HCT116 (cell line): Measurements from ENCODE around the gene MICU2. TPM values are rescaled to one million over a fixed set of nuclear protein-coding genes. Genes with fewer than 3 reads are reported as not detected.

ENCODE experiments used
- ATAC-seq: fragments of 200-7000 bp; cut with Tn5 transposase; 2 replicates; pipeline ENCODE4 v1.9.1; 2020; ENCODE audit warnings: mild to moderate bottlenecking, moderate library complexity
- BruUV-seq: library from RNA; stranded (reverse); fragments of 400-500 nt; replicated peaks from 2 replicates; lab custom pipeline; 2021; lab: Mats Ljungman, UMichigan
- CTCF ChIA-PET: fragments of 300-600 bp; sonication (Branson Sonifier 250); formaldehyde crosslinking; loops from one replicate; lab custom pipeline; 2021; ENCODE audit warnings: antibody characterized with exemption; lab: Charles Lee
- POLR2A ChIA-PET: fragments of 300-600, 350-600 bp; sonication (Branson Sonifier 250); formaldehyde crosslinking; loops from one replicate; lab custom pipeline; 2021; ENCODE audit warnings: antibody characterized with exemption; lab: Charles Lee
- RAD21 ChIA-PET, 2 experiments: fragments of 300-600 bp; sonication (Branson Sonifier 250); formaldehyde crosslinking; loops; one replicate each; lab custom pipeline; 2023; ENCODE audit warnings: low total read pairs in 2 of 2; ENCODE audit not compliant: uncharacterized antibody in 2 of 2, unreplicated experiment in 2 of 2, low non-redundant PET in 1 of 2; lab: Charles Lee
- DNase-seq: peaks from one replicate; pipeline ENCODE4 v3.0.0-alpha.2; 2010; ENCODE audit warnings: low read depth, low spot score
- H2AFZ ChIP-seq: fragments of 200-600 bp; shearing (Covaris generic), sonication (generic); 2 replicates; pipeline ENCODE4 v1.6.1; 2017; ENCODE audit warnings: low read depth, mixed run types, mixed read lengths, antibody characterized with exemption, low read length; ENCODE audit not compliant: poor library complexity, severe bottlenecking
- H3K27ac ChIP-seq: 2 replicates; pipeline ENCODE4 v1.5.1; 2012; ENCODE audit warnings: low read depth, low read length
- H3K27me3 ChIP-seq: fragments of 200-600 bp; sonication (generic); 2 replicates; pipeline ENCODE4 v1.6.1; 2016; ENCODE audit warnings: mixed run types, low read length, mixed read lengths; ENCODE audit not compliant: insufficient read depth
- H3K36me3 ChIP-seq, 2 experiments: fragments of 200-500 bp in 1 of 2; fragments of 200-600 bp in 1 of 2; sonication (Bioruptor generic) in 1 of 2; sonication (generic) in 1 of 2; 2 replicates each; pipeline versions ENCODE4 v1.5.1 to v1.6.1; 2014 to 2016; ENCODE audit warnings: low read length in 2 of 2, inconsistent platforms in 1 of 2, mixed read lengths in 1 of 2, mixed run types in 1 of 2; ENCODE audit not compliant: insufficient read depth in 2 of 2, control insufficient read depth in 1 of 2
- H3K4me1 ChIP-seq, 2 experiments: fragments of 200-600 bp in 1 of 2; sonication (generic) in 1 of 2; 2 replicates each; pipeline versions ENCODE4 v1.5.1 to v1.6.1; 2012 to 2017; ENCODE audit warnings: low read length in 2 of 2, inconsistent platforms in 1 of 2, mild to moderate bottlenecking in 1 of 2, mixed read lengths in 1 of 2, mixed run types in 1 of 2, moderate library complexity in 1 of 2; ENCODE audit not compliant: insufficient read depth in 2 of 2, control insufficient read depth in 1 of 2
- H3K4me2 ChIP-seq: fragments of 200-600 bp; sonication (generic); 2 replicates; pipeline ENCODE4 v1.6.1; 2017; ENCODE audit warnings: mixed run types, low read length, mixed read lengths
- H3K4me3 ChIP-seq, 2 experiments: fragments of 200-600 bp in 1 of 2; sonication (generic) in 1 of 2; replicated peaks in 1 of 2; 2 replicates each; pipeline ENCODE4 v1.5.1; 2011 to 2016; ENCODE audit warnings: low read length in 2 of 2, control low read depth in 1 of 2, low read depth in 1 of 2, mild to moderate bottlenecking in 1 of 2, mixed read lengths in 1 of 2, mixed run types in 1 of 2
- H3K79me2 ChIP-seq: fragments of 200-600 bp; sonication (generic); 2 replicates; pipeline ENCODE4 v1.6.1; 2017; ENCODE audit warnings: mild to moderate bottlenecking, mixed run types, low read length, moderate library complexity, mixed read lengths; ENCODE audit not compliant: insufficient read depth
- H3K9ac ChIP-seq: fragments of 200-600 bp; sonication (generic); 2 replicates; pipeline ENCODE4 v1.6.1; 2016; ENCODE audit warnings: low read length, mixed read lengths
- H3K9me2 ChIP-seq: fragments of 200-600 bp; sonication (generic), shearing (Covaris generic); 2 replicates; pipeline ENCODE4 v1.6.1; 2017; ENCODE audit warnings: mixed run types, mild to moderate bottlenecking, moderate library complexity; ENCODE audit not compliant: insufficient read depth
- H3K9me3 ChIP-seq, 2 experiments: fragments of 200-500 bp in 1 of 2; fragments of 200-600 bp in 1 of 2; sonication (Bioruptor generic) in 1 of 2; sonication (generic) in 1 of 2; 2 replicates each; pipeline ENCODE4 v1.6.1; 2014 to 2017; ENCODE audit warnings: low read length in 2 of 2, mixed read lengths in 2 of 2, inconsistent platforms in 1 of 2, low read depth in 1 of 2, mild to moderate bottlenecking in 1 of 2, mixed run types in 1 of 2, moderate library complexity in 1 of 2; ENCODE audit not compliant: control insufficient read depth in 1 of 2, insufficient read depth in 1 of 2
- H4K20me1 ChIP-seq: fragments of 200-600 bp; sonication (generic), shearing (Covaris generic); 2 replicates; pipeline ENCODE4 v1.6.1; 2017; ENCODE audit warnings: mixed run types, mild to moderate bottlenecking, moderate library complexity; ENCODE audit not compliant: insufficient read depth
- CEBPB ChIP-seq: IDR thresholded peaks from 2 replicates; pipeline ENCODE4 v1.6.1; 2012; ENCODE audit warnings: low read depth
- ELF1 ChIP-seq: IDR thresholded peaks from 2 replicates; pipeline ENCODE4 v1.6.1; 2012; ENCODE audit warnings: low read depth, borderline replicate concordance
- EZH2phosphoT487 ChIP-seq: fragments of 200-600 bp; IDR thresholded peaks from 2 replicates; pipeline ENCODE4 v1.6.1; 2018; ENCODE audit warnings: antibody characterized with exemption, borderline replicate concordance
- JUND ChIP-seq: IDR thresholded peaks from 2 replicates; pipeline ENCODE4 v1.6.1; 2012
- POLR2A ChIP-seq: IDR thresholded peaks from 2 replicates; pipeline ENCODE4 v1.7.0; 2011; ENCODE audit warnings: borderline replicate concordance; ENCODE audit not compliant: insufficient read depth, insufficient read length; ENCODE audit errors: extremely low read depth
- SIN3A ChIP-seq: IDR thresholded peaks from 2 replicates; pipeline ENCODE4 v1.6.1; 2012; ENCODE audit warnings: low read depth
- TCF7L2 ChIP-seq: IDR thresholded peaks from 2 replicates; pipeline ENCODE4 v1.7.0; 2011; ENCODE audit warnings: borderline replicate concordance, inconsistent platforms; ENCODE audit not compliant: insufficient read depth, insufficient read length; ENCODE audit errors: extremely low read depth
- YY1 ChIP-seq: IDR thresholded peaks from 2 replicates; pipeline ENCODE4 v1.6.1; 2011; ENCODE audit warnings: low read length, low read depth, moderate library complexity, mild to moderate bottlenecking; ENCODE audit not compliant: insufficient replicate concordance; ENCODE audit errors: extremely low read depth
- ZFX ChIP-seq: fragments of 450-650 bp; IDR thresholded peaks from 2 replicates; pipeline ENCODE4 v1.6.1; 2017
- intact Hi-C: fragments of 100-400 bp; cut with micrococcal nuclease; formaldehyde crosslinking; loops from 2 replicates; pipeline ENCODE4 v1.10.0; 2022
- total RNA-seq: library from RNA; stranded (reverse); gene quantifications from one replicate; pipeline ENCODE4 v1.2.1, GENCODE V29; 2021; ENCODE audit not compliant: unreplicated experiment
- TF ChIP-seq, protein P1 (sequence below): IDR thresholded peaks from 2 replicates; pipeline ENCODE4 v1.6.1; 2011; ENCODE audit warnings: mild to moderate bottlenecking, low read length, moderate library complexity; ENCODE audit not compliant: insufficient replicate concordance; ENCODE audit errors: extremely low read depth
- TF ChIP-seq, protein P2 (sequence below): IDR thresholded peaks from 2 replicates; pipeline ENCODE4 v1.6.1; 2012
- TF ChIP-seq, protein P3 (sequence below): IDR thresholded peaks from 2 replicates; pipeline ENCODE4 v1.6.1; 2012; ENCODE audit warnings: low read depth

The MICU2 gene
- total RNA-seq, 1 experiment from 2014 or later: 41.0 TPM

DNA sequence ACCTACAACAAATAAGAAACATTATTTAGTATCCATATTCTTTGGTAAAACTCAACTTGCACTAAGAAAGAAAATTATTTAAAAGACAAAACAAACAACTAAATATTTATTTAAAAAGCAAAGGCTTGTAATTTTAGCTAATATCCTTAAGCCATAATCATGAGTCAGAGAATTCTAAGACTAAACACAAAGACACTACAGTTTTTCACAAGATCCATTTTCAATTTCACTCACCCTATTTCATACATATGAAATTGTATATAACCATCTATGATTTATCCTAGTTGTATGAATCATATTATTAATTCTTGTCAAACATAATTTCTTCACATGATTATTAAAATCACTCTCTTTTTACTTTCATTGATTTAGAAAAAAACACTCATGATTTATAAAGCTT is 64.3 kb downstream of the MICU2 start:
- no peak overlapping the region for H3K27ac ChIP-seq
- no peaks in the 10 kb centered on the region for H4K20me1 ChIP-seq
- no peak overlapping the region for H3K4me3 ChIP-seq
- POLR2A ChIA-PET: no interaction called here
- CTCF ChIA-PET: interaction anchor here (1.4 kb wide), 1 partner anchor 18 kb away, joined by 3 read pairs; no protein-coding TSS in a partner anchor
- H3K36me3 ChIP-seq: no peaks in the 10 kb centered on the region; a peak in 2 of 4 replicates
- H3K4me2 ChIP-seq: no peak overlapping the region
- no peaks in the 10 kb centered on the region for H3K9me3 ChIP-seq
- BruUV-seq: no TSS peak
- intact Hi-C loops: no loop called here
- RAD21 ChIA-PET: no interaction called here
- no peaks in the 10 kb centered on the region for H3K9me2 ChIP-seq
- H3K79me2 ChIP-seq: peaks cover 11% of the 10 kb centered on the region
- H2AFZ ChIP-seq: no peak overlapping the region
- peaks cover 12 to 20% of the 10 kb centered on the region in 2 experiments for H3K4me1 ChIP-seq
- H3K9ac ChIP-seq: no peak overlapping the region
- ATAC-seq: no peak
- TF ChIP-seq EZH2phosphoT487 (no peak), POLR2A (no peak), ELF1 (no peak), SIN3A (no peak), CEBPB (no peak), TCF7L2 (no peak)
- TF ChIP-seq, all 23 proteins: peak for 0
- no peaks in the 10 kb centered on the region for H3K27me3 ChIP-seq
- no peak for DNase-seq

DNA sequence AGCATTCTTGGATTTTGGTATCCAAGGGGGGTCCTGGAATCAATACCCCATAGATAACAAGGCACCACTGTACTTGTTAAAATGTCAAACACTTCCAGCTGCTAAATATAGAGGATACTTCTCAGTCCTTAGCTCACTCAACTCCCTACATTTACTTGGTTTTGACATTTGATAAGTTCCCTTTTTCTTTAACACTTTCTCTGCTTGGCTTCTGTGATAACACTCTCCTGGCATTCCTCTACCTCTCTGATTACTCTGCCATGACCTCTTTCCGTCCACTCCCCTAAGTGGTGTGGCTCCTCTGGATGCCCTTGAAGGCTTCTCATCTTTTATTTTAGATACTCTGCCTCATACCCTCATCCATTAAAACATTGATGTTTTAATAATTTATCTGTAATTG is 65.2 kb downstream of the MICU2 start:
- H2AFZ ChIP-seq: no peak overlapping the region
- no peaks in the 10 kb centered on the region for H4K20me1 ChIP-seq
- no peak for DNase-seq
- no peak overlapping the region for H3K4me2 ChIP-seq
- peaks cover 9% of the 10 kb centered on the region for H3K79me2 ChIP-seq
- CTCF ChIA-PET: no interaction called here
- no peaks in the 10 kb centered on the region for H3K27me3 ChIP-seq
- H3K9me3 ChIP-seq: no peaks in the 10 kb centered on the region
- no peak overlapping the region for H3K27ac ChIP-seq
- H3K9ac ChIP-seq: no peak overlapping the region
- TF ChIP-seq, protein P1, sequence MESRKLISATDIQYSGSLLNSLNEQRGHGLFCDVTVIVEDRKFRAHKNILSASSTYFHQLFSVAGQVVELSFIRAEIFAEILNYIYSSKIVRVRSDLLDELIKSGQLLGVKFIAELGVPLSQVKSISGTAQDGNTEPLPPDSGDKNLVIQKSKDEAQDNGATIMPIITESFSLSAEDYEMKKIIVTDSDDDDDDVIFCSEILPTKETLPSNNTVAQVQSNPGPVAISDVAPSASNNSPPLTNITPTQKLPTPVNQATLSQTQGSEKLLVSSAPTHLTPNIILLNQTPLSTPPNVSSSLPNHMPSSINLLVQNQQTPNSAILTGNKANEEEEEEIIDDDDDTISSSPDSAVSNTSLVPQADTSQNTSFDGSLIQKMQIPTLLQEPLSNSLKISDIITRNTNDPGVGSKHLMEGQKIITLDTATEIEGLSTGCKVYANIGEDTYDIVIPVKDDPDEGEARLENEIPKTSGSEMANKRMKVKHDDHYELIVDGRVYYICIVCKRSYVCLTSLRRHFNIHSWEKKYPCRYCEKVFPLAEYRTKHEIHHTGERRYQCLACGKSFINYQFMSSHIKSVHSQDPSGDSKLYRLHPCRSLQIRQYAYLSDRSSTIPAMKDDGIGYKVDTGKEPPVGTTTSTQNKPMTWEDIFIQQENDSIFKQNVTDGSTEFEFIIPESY: no peak
- TF ChIP-seq, protein P2, sequence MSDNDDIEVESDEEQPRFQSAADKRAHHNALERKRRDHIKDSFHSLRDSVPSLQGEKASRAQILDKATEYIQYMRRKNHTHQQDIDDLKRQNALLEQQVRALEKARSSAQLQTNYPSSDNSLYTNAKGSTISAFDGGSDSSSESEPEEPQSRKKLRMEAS: no peak
- TF ChIP-seq ZFX (no peak), YY1 (no peak), POLR2A (no peak), JUND (no peak)
- TF ChIP-seq, protein P3, sequence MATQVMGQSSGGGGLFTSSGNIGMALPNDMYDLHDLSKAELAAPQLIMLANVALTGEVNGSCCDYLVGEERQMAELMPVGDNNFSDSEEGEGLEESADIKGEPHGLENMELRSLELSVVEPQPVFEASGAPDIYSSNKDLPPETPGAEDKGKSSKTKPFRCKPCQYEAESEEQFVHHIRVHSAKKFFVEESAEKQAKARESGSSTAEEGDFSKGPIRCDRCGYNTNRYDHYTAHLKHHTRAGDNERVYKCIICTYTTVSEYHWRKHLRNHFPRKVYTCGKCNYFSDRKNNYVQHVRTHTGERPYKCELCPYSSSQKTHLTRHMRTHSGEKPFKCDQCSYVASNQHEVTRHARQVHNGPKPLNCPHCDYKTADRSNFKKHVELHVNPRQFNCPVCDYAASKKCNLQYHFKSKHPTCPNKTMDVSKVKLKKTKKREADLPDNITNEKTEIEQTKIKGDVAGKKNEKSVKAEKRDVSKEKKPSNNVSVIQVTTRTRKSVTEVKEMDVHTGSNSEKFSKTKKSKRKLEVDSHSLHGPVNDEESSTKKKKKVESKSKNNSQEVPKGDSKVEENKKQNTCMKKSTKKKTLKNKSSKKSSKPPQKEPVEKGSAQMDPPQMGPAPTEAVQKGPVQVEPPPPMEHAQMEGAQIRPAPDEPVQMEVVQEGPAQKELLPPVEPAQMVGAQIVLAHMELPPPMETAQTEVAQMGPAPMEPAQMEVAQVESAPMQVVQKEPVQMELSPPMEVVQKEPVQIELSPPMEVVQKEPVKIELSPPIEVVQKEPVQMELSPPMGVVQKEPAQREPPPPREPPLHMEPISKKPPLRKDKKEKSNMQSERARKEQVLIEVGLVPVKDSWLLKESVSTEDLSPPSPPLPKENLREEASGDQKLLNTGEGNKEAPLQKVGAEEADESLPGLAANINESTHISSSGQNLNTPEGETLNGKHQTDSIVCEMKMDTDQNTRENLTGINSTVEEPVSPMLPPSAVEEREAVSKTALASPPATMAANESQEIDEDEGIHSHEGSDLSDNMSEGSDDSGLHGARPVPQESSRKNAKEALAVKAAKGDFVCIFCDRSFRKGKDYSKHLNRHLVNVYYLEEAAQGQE: no peak
- H3K4me1 ChIP-seq: peaks cover 12 to 20% of the 10 kb centered on the region in 2 experiments
- no peak for ATAC-seq
- intact Hi-C loops: no loop called here
- RAD21 ChIA-PET: no interaction called here
- H3K36me3 ChIP-seq: no peaks in the 10 kb centered on the region; a peak in 2 of 4 replicates
- POLR2A ChIA-PET: no interaction called here
- H3K4me3 ChIP-seq: no peak overlapping the region
- no peaks in the 10 kb centered on the region for H3K9me2 ChIP-seq
- BruUV-seq: no TSS peak
